GM18517 (cell line): Measurements from ENCODE around the gene KRT36.

Source experiments
- ATAC-seq: cut with Tn5 transposase; IDR thresholded peaks from one replicate; pipeline ENCODE4 v1.9.1; 2021; ENCODE audit warnings: mild to moderate bottlenecking, moderate library complexity; ENCODE audit not compliant: unreplicated experiment

Gene KRT36

DNA sequence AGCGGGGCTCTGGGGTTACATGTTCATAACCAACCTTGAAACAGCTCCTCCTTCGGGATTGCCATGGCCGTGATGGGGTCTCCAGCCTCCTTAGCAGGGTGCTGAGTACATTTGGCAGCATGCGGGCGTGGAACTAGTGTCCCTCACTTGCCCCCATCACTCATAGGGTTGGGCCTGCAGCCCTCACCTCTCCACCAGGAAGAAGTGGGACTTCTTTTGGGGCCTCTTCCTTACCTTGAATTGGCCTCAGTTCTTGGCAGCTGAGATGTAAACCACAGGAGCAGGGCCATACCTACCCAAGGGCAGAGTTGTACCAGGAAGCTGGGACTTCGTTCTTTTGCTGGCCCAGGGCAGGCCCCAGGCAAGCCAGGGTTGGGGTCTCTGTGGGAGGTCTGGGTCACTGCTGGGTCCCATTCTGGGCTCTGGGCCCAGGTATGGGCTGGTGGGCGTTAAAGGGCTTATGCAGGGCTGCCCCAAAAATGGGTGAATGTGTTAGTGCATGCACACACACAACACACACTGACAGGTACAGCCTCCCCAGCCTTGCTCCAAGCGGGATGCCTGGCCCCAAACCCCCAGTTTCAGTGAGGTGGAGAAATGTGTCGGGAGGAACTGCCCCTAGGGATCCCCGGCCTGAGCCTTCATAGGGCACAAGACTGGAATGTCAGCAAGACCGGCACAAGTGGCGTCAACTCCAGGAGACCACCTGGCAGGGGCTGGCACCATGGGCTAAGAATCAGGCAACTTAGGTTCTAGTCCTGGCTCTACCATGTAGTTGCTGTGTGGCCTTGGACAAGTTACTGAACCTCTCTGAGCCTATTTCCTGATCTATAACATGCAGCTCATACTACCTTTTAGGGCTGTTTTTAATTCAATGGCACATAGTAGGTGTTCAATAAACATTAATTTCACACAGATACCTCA lies 32.9 kb upstream of the KRT36 start:
- no peak for ATAC-seq

DNA sequence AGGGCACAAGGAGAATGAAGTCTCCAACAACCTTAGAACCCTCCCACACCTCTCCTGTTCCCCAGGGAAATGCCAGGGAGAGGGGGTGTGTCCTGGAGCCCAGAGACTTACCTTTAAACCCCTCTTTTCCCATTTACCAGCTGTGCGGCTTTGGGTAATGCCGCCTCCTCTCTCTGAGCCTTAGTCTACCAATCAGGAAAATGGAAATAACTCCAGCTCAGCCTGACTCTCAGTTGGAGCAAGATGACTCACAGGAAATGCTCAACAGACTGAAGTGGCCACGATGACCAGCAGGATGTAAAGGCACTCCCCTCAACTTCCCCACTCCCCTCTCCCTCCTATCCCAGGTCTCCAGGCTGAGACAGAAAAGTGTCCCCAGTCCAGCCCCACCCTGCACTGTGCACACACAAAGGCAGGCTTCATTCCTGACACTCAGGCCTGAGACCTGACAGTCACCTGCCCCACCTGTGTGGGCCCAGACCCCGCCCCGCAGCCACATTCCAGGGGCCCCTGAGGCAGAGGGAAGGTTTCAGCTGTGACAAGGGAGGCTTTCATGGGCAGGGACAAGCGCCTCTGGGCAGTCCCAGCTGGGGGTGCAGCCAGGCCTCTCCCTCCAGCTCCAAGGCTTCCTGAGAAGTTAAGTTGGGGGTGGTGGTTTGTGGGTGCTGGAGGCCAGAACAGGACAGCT lies 32.0 kb upstream of the KRT36 start:
- no peak for ATAC-seq

- ATAC-seq, result no peak
These were observed 31.3 kb upstream of the KRT36 start for GRCh38 chr17:41520821-41521521.

DNA sequence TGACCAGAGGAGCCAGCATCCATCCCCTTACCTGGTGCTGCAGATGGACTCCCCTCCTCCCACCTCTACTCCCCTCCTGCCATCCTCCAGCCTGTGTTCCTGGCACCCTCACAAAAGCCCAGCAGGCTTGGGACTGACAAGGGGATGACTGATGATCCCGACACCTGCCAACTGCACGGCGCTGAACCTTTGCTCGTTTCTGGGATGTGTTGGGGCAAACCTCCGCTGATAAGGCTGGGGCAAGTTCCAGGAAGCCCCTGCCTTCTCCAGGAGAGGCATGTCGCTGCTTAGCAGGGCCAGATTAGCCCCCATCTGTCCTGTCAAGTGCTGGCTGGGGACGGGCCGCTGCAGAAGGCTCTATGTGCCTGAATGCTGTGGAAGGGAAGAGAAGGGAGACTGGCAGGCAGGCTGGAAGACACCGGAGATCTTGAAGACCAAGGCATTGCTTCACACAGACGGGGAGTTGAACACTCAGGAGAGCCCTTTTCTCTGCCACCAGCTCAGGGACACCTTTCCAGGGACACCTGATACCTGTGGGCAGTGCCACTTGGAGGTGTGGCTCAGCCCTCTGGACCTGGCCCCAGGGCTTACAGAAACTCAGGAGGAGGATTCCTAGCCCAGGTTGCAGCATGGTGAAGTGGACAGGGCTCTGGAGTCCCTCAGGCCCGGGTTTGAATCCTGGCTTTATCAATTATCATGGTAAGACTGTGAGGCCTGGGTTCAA lies 30.0 kb upstream of the KRT36 start:
- ATAC-seq, result no peak

DNA sequence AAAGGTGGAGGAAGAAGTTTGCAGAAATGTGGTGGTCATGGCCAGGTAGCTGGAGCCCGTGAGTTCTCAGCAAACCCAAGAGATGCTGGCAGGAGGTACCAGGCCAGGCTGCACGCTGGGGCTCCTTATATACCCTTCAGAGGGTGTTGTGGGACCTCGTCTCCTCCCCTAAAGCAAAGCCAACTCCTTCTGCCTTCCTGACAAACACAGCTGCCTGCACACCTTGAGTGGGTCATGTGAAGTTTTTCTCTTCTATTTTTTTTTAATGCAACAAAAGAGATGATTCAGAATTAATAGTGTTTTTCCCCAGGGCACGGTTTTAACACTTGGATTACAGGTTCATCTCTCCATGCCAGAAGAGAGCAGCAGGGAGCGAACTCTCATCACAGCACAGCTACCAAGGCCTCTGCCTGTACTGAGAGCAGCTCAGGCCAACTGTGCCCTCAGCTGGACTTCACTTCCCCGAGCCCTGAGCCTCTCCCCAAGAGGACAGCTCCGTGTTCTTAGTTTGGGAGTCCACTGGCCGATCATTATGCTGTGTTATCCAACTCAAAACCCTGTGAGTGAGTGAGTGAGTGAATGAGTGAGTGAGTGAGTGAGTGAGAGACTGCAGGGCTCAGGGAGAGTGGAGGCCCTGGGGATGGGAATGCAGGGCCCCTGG lies 29.2 kb upstream of the KRT36 start, which contains the start of gene KRT15:
Gene KRT15, minus strand, starts transcription at position 102 of the 661 bp plus-strand sequence. Its CDS starts 63 bp downstream, at position 39.
- no peak for ATAC-seq

- ATAC-seq, result no peak
These were observed 28.3 kb upstream of the KRT36 start for GRCh38 chr17:41518031-41518430.

GRCh38 chr17:41516830-41517283 lies 27.1 kb upstream of the KRT36 start:
- no peak for ATAC-seq

GRCh38 chr17:41516147-41516829 lies 26.6 kb upstream of the KRT36 start:
- ATAC-seq, result no peak

- no peak for ATAC-seq
These were observed 23.4 kb upstream of the KRT36 start for GRCh38 chr17:41513168-41513547.

DNA sequence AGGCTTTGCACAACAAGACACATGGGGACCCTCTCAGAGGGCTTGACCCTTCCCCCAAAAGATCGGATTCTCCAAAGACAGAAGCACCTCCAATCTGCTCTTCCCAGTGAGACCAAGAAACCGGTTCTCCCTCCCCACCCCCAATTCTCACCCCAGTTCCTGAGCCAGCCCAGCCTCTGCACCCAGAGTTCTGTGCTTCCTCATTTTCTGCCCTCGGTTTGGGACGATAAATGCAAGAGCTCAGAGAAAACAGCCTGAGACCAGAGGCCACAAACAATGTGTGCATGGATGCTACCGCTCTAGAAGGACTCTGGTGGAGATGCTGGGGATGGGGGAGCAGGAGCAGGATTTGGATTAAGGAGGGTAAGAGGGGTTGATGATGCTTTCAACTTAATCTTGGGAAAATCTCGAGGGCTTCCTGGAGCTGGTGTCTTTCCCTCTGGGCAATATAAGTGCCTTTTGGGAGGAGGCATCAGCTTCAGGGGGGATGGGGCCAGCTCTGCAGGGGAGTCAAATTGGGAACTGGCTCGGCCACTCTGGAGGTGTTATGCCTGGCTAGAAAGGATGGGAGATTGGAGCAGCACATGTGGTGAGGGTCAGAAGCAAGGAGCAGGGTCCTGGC lies 22.9 kb upstream of the KRT36 start:
- no peak for ATAC-seq

DNA sequence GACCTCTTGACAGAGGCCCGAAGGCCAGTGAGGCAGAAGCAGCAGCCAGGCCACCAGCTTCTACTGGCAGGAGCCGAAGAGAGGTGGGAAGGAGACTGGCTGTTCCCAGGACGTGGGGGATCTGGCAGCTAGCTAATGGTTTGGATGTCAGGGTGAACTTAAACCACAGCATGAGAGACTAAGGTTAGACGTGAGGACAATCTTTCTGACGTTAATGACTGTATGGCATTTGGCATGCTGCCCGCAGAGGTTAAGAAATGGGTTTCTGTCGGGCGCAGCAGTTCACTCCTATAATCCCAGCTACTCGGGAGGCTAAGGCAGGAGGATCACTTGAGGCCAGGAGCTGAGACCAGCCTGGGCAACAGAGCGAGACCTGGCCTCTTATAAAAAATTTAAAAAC lies 22.0 kb upstream of the KRT36 start:
- ATAC-seq, result no peak

DNA sequence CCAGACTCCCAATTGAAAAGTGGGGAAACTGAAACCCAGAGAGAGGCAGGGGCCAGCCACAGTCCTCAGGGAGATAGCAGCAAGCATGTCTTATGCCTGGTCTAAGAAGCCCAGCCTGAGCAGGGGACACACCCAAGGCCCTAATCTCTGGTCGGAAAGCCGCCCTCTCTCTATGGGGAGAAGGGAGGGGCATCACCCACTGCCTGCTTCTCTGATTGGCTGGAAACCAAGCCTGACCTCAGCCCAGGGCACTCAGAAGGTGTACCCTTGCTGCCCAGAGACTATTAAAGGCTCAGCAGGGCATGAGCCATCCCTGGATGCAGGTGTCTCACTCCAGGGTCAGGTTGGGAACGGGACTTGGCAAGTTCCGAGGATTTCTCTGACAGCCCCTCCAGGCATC lies 21.4 kb upstream of the KRT36 start:
- no peak for ATAC-seq

DNA sequence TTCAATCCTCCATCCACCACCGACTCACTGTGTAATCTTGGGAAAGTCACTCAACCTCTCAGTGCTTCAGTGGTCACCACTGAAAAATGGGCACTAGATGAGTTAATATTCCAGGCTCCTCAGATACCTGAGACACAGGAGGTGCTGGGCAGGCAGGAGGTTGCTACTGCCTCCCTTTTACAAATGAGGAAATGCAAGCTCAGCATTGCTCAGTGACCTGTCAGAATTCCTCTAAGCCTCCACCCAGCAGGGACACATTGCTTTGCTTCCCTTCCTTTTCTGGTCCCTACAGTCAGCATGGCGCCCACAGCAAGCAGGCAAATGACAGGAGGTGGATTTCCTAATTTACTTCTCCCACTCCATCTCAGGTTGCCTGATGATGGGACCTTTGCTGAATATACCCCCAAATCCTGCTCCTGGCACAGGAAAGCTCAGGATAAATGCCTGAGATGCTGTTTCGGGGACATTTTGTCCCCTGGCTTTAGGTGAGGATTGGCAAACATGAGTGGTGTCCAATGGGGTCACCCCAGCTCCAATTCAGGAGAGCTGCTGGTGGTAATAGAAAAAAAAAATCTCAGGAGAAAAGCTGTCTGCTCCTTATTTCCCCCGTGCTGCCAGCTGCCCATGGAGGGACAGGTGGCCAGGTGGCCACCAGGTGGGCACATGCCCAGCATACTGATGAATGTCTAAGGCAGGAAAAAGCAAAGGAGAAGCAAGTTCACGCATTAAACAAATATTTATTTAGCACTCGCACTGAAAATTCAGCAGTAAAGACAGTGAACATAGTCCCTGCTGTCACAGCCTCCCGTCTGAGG lies 20.7 kb upstream of the KRT36 start:
- ATAC-seq, result no peak

- no peak for ATAC-seq
These were observed 17.7 kb upstream of the KRT36 start for GRCh38 chr17:41507315-41507880.

- no peak for ATAC-seq
These were observed 16.4 kb upstream of the KRT36 start for GRCh38 chr17:41505809-41506767.

GRCh38 chr17:41505007-41505808 lies 15.5 kb upstream of the KRT36 start, which contains the start of gene KRT13:
Gene KRT13 (minus strand): TSS chr17:41505612. CDS start chr17:41505550, 62 bp downstream.
- ATAC-seq, result no peak
